WTC11 (cell line): ENCODE measurements around the gene MSANTD4. TPM values are rescaled to one million over a fixed set of nuclear protein-coding genes. Genes with fewer than 3 reads are reported as not detected.

Experiments
- ATAC-seq: fragments of 200-7000 bp; cut with Tn5 transposase; 2 replicates; pipeline ENCODE4 v1.10.0; 2021; ENCODE audit warnings: mild to moderate bottlenecking, moderate library complexity
- CTCF ChIA-PET: fragments of 300-600 bp; sonication (Branson Sonifier 250); formaldehyde crosslinking; loops from one replicate; lab custom pipeline; 2021; ENCODE audit warnings: antibody characterized with exemption; lab: Charles Lee
- POLR2A ChIA-PET: fragments of 350-600 bp; sonication (Branson Sonifier 250); formaldehyde crosslinking; loops from one replicate; lab custom pipeline; 2021; ENCODE audit warnings: antibody characterized with exemption; lab: Charles Lee
- DNase-seq: peaks from one replicate; pipeline ENCODE4 v3.0.0; 2021; ENCODE audit warnings: low spot score
- H3K27ac Mint-ChIP-seq: 2 replicates; pipeline ENCODE4 v1.8.0; 2021; ENCODE audit warnings: mixed read lengths
- H3K27me3 Mint-ChIP-seq: 2 replicates; pipeline ENCODE4 v1.8.0; 2021; ENCODE audit warnings: low read depth, mild to moderate bottlenecking, moderate library complexity, mixed read lengths
- H3K36me3 Mint-ChIP-seq: 2 replicates; pipeline ENCODE4 v1.8.0; 2021; ENCODE audit warnings: mixed read lengths
- H3K4me1 Mint-ChIP-seq: 2 replicates; pipeline ENCODE4 v1.8.0; 2022; ENCODE audit warnings: mixed read lengths
- H3K4me3 Mint-ChIP-seq: 2 replicates; pipeline ENCODE4 v1.8.0; 2021; ENCODE audit warnings: mild to moderate bottlenecking, moderate library complexity, mixed read lengths
- H3K9me3 Mint-ChIP-seq: 2 replicates; pipeline ENCODE4 v1.8.0; 2021; ENCODE audit warnings: mixed read lengths
- ELF4 ChIP-seq: sonication (generic); formaldehyde crosslinking; IDR thresholded peaks from 2 replicates; pipeline ENCODE4 v1.8.1; 2022; ENCODE audit warnings: low read depth, mild to moderate bottlenecking, moderate library complexity, missing genetic modification reagents
- ESRRA ChIP-seq: sonication (generic); formaldehyde crosslinking; IDR thresholded peaks from 2 replicates; pipeline ENCODE4 v1.8.1; 2022; ENCODE audit warnings: mild to moderate bottlenecking, missing genetic modification reagents, borderline replicate concordance
- FOXJ3 ChIP-seq: sonication (generic); formaldehyde crosslinking; IDR thresholded peaks from 2 replicates; pipeline ENCODE4 v1.9.0; 2021; ENCODE audit warnings: missing genetic modification reagents, mild to moderate bottlenecking, borderline replicate concordance
- FOXK1 ChIP-seq: sonication (generic); formaldehyde crosslinking; IDR thresholded peaks from 2 replicates; pipeline ENCODE4 v1.8.0; 2022; ENCODE audit warnings: mild to moderate bottlenecking, moderate library complexity, missing genetic modification reagents
- FOXP1 ChIP-seq: sonication (generic); formaldehyde crosslinking; IDR thresholded peaks from 2 replicates; pipeline ENCODE4 v1.8.0; 2022; ENCODE audit warnings: missing genetic modification reagents, mild to moderate bottlenecking, moderate library complexity, borderline replicate concordance
- FOXP4 ChIP-seq: sonication (generic); formaldehyde crosslinking; IDR thresholded peaks from 2 replicates; pipeline ENCODE4 v1.8.0; 2022; ENCODE audit warnings: mild to moderate bottlenecking, missing genetic modification reagents
- GRHL2 ChIP-seq: fragments of 250-450 bp; sonication (Bioruptor Pico); IDR thresholded peaks from 2 replicates; pipeline ENCODE4 v1.8.0; 2022; ENCODE audit warnings: mild to moderate bottlenecking, moderate library complexity; ENCODE audit not compliant: insufficient replicate concordance, severe bottlenecking
- IRF1 ChIP-seq: sonication (generic); formaldehyde crosslinking; IDR thresholded peaks from 2 replicates; pipeline ENCODE4 v1.8.0; 2023; ENCODE audit warnings: missing genetic modification reagents
- NFE2L1 ChIP-seq: sonication (generic); formaldehyde crosslinking; IDR thresholded peaks from 2 replicates; pipeline ENCODE4 v1.8.1; 2023; ENCODE audit warnings: missing genetic modification reagents
- PRDM15 ChIP-seq: sonication (generic); formaldehyde crosslinking; IDR thresholded peaks from 2 replicates; pipeline ENCODE4 v1.8.0; 2022; ENCODE audit warnings: missing genetic modification reagents
- SP1 ChIP-seq: sonication (generic); formaldehyde crosslinking; conservative IDR thresholded peaks from 2 replicates; pipeline ENCODE4 v1.8.1; 2022; ENCODE audit warnings: missing genetic modification reagents
- USF2 ChIP-seq: sonication (generic); formaldehyde crosslinking; IDR thresholded peaks from 2 replicates; pipeline ENCODE4 v1.8.1; 2023; ENCODE audit warnings: mild to moderate bottlenecking, missing genetic modification reagents, moderate library complexity
- ZMAT4 ChIP-seq: fragments of 250-450 bp; sonication (Bioruptor Pico); IDR thresholded peaks from 2 replicates; pipeline ENCODE4 v1.9.0; 2021; ENCODE audit warnings: mild to moderate bottlenecking
- ZNF121 ChIP-seq: sonication (generic); formaldehyde crosslinking; IDR thresholded peaks from 2 replicates; pipeline ENCODE4 v1.8.0; 2023; ENCODE audit warnings: missing genetic modification reagents
- ZNF512 ChIP-seq: sonication (generic); formaldehyde crosslinking; IDR thresholded peaks from 2 replicates; pipeline ENCODE4 v1.8.1; 2022; ENCODE audit warnings: missing genetic modification reagents, borderline replicate concordance
- ZNF671 ChIP-seq: fragments of 250-450 bp; sonication (Bioruptor Pico); IDR thresholded peaks from 2 replicates; pipeline ENCODE4 v1.8.0; 2021; ENCODE audit warnings: mild to moderate bottlenecking
- total RNA-seq: library from RNA; stranded (reverse); gene quantifications from 3 replicates; pipeline ENCODE4 v1.2.3, GENCODE V29; 2021

MSANTD4 gene
- total RNA-seq, 1 experiment from 2014 or later = 22.0 TPM

GRCh38 chr11:106063009-106063408, 41.0 kb upstream of the MSANTD4 start:
- Mint-ChIP-seq H3K9me3 (no peaks in the 10 kb centered on the region), H3K4me1 (peaks cover 13% of the 10 kb centered on the region), H3K27ac (no peak overlapping the region), H3K36me3 (no peaks in the 10 kb centered on the region), H3K27me3 (no peaks in the 10 kb centered on the region), H3K4me3 (no peak overlapping the region)
- ATAC-seq (no peak), DNase-seq (no peak)
- no peak for TF ChIP-seq ZNF671 (CRISPR knock-in tag)
- TF ChIP-seq NFE2L1 = no peak
- TF ChIP-seq ZNF512 = no peak
- TF ChIP-seq IRF1 (CRISPR knock-in tag) = no peak
- TF ChIP-seq ZMAT4 = no peak
- TF ChIP-seq GRHL2 (CRISPR knock-in tag) = no peak
- TF ChIP-seq FOXJ3 (CRISPR knock-in tag) = no peak
- TF ChIP-seq PRDM15 = no peak
- TF ChIP-seq FOXP1 (CRISPR knock-in tag) = no peak
- no peak for TF ChIP-seq USF2
- TF ChIP-seq SP1 (CRISPR knock-in tag) = no peak
- no peak for TF ChIP-seq FOXK1
- TF ChIP-seq FOXP4 (CRISPR knock-in tag) = no peak
- TF ChIP-seq ZNF121 (CRISPR knock-in tag) = no peak
- no peak for TF ChIP-seq ELF4 (CRISPR knock-in tag)
- no peak for TF ChIP-seq ESRRA (CRISPR knock-in tag)
- ChIA-PET CTCF (no interaction called here), POLR2A (no interaction called here)
